Sigmoid colon (tissue), 7 donors: ENCODE measurements around the gene SETBP1. TPM values are rescaled to one million over a fixed set of nuclear protein-coding genes. Genes with fewer than 3 reads are reported as not detected.
A peak's percentile ranks its signal among the peaks of the same experiment; 100 is the strongest.

Source experiments
- DNase-seq: peaks from one replicate; pipeline ENCODE4 v3.0.0-alpha.2; 2019
- H3K27ac ChIP-seq, 4 donors: fragments of 200-600 bp; sonication (generic); one replicate each; pipeline ENCODE4 v1.5.1; 2016 to 2019; ENCODE audit warnings: mild to moderate bottlenecking in 1 of 4
- H3K27me3 ChIP-seq, 3 donors: fragments of 200-600 bp; sonication (generic); one replicate each; pipeline ENCODE4 v1.5.1; 2019; ENCODE audit warnings: mild to moderate bottlenecking in 1 of 3
- H3K36me3 ChIP-seq, 4 donors: fragments of 200-600 bp; sonication (generic); one replicate each; pipeline ENCODE4 v1.5.1; 2016 to 2019
- H3K4me1 ChIP-seq, 4 donors: fragments of 200-600 bp; sonication (generic); one replicate each; pipeline ENCODE4 v1.5.1; 2017 to 2019
- H3K4me3 ChIP-seq, 4 donors: fragments of 200-600 bp; sonication (generic); one replicate each; pipeline ENCODE4 v1.5.1; 2017 to 2019; ENCODE audit warnings: mild to moderate bottlenecking in 2 of 4, moderate library complexity in 1 of 4
- H3K9me3 ChIP-seq, 4 donors: fragments of 200-600 bp in 3 of 4; sonication (generic) in 3 of 4; one replicate each; pipeline versions ENCODE4 v1.5.1 to v1.6.1; 2013 to 2019
- EP300 ChIP-seq, 4 donors: sonication (generic); formaldehyde crosslinking; IDR thresholded peaks; one replicate each; pipeline ENCODE4 v1.6.1; 2017; ENCODE audit warnings: antibody characterized with exemption in 4 of 4
- POLR2A ChIP-seq, 2 donors: fragments of 450-650 bp; IDR thresholded peaks; one replicate each; pipeline ENCODE4 v1.6.1; 2016; ENCODE audit warnings: antibody characterized with exemption in 2 of 2, mild to moderate bottlenecking in 2 of 2, moderate library complexity in 2 of 2
- POLR2AphosphoS5 ChIP-seq, 4 donors: sonication (generic); formaldehyde crosslinking; IDR thresholded peaks; one replicate each; pipeline ENCODE4 v1.6.1; 2017; ENCODE audit warnings: antibody characterized with exemption in 4 of 4
- WGBS, 2 donors: extraction: QIAGEN DNeasy Blood & Tissue Kit; methylation state at CpG; one replicate each; pipeline ENCODE4 v1.1.7; 2013; 5-methylcytosine and 5-hydroxymethylcytosine counted together
- intact Hi-C: fragments of 100-400 bp; cut with DNase I; formaldehyde crosslinking; loops from one replicate; pipeline ENCODE4 v1.15.1; 2023
- polyA plus RNA-seq, 3 donors: library from polyadenylated mRNA; stranded (reverse); fragments of 200-250 nt; gene quantifications; one replicate each; pipeline ENCODE4 v1.2.3, GENCODE V29; 2013
- total RNA-seq, 4 donors: library from RNA; depleted of rRNA; stranded (reverse); fragments of >200 nt; gene quantifications; one replicate each; pipeline ENCODE4 v1.1.0, GENCODE V29; 2016
- TF ChIP-seq, protein P1 (sequence below), 4 experiments: fragments of 450-650 bp in 3 of 4; fragments of 200-600 bp in 1 of 4; IDR thresholded peaks; one replicate each; pipeline ENCODE4 v1.5.1; 2016 to 2019; ENCODE audit warnings: antibody characterized with exemption in 4 of 4, mild to moderate bottlenecking in 3 of 4, moderate library complexity in 2 of 4
- donor health status: healthy with polysubstance abuse.
- donor health status: Bipolar disorder and iron deficiency.
- donor health status: healthy.

SETBP1 gene
- total and polyA plus RNA-seq, 7 donors: 0.69 to 100 (median 67.9) TPM

DNA sequence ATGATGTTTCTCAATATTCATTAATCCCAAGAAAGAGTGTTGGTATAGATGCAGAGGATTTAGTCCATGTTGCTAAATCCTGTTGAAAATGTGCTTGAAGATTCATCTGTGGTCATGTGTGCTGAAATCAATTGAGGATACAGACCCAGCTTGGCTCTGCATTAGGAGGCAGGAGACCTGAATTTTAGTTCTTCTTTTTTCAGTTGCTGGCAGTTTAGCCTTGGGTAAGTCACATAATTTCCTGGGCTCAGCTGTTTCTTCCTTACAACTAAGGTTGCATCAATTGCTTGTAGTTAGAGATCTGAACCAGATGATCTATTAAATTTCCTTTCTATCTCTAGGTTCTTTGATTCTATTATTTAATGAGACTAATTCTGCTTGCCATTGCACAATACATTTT is 54.4 kb downstream of the SETBP1 start:
- Histone ChIP-seq H3K27me3 (no peaks in the 10 kb centered on the region), H3K9me3 (no peaks in the 10 kb centered on the region), H3K4me1 (peaks cover 0 to 67% (median 51%) of the 10 kb centered on the region in 4 donors), H3K27ac (peak overlapping the region in 2 of 4 donors; percentile 81 to 82), H3K36me3 (no peaks in the 10 kb centered on the region), H3K4me3 (no peak overlapping the region)
- TF ChIP-seq POLR2AphosphoS5 (IDR thresholded peaks at IDR 0.05) (no peak), EP300 (IDR thresholded peaks at IDR 0.05) (no peak), POLR2A (IDR thresholded peaks at IDR 0.05) (no peak)
- TF ChIP-seq, protein P1, sequence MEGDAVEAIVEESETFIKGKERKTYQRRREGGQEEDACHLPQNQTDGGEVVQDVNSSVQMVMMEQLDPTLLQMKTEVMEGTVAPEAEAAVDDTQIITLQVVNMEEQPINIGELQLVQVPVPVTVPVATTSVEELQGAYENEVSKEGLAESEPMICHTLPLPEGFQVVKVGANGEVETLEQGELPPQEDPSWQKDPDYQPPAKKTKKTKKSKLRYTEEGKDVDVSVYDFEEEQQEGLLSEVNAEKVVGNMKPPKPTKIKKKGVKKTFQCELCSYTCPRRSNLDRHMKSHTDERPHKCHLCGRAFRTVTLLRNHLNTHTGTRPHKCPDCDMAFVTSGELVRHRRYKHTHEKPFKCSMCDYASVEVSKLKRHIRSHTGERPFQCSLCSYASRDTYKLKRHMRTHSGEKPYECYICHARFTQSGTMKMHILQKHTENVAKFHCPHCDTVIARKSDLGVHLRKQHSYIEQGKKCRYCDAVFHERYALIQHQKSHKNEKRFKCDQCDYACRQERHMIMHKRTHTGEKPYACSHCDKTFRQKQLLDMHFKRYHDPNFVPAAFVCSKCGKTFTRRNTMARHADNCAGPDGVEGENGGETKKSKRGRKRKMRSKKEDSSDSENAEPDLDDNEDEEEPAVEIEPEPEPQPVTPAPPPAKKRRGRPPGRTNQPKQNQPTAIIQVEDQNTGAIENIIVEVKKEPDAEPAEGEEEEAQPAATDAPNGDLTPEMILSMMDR (IDR thresholded peaks at IDR 0.05): no peak
- intact Hi-C loops: no loop called here
- no peak for DNase-seq

DNA sequence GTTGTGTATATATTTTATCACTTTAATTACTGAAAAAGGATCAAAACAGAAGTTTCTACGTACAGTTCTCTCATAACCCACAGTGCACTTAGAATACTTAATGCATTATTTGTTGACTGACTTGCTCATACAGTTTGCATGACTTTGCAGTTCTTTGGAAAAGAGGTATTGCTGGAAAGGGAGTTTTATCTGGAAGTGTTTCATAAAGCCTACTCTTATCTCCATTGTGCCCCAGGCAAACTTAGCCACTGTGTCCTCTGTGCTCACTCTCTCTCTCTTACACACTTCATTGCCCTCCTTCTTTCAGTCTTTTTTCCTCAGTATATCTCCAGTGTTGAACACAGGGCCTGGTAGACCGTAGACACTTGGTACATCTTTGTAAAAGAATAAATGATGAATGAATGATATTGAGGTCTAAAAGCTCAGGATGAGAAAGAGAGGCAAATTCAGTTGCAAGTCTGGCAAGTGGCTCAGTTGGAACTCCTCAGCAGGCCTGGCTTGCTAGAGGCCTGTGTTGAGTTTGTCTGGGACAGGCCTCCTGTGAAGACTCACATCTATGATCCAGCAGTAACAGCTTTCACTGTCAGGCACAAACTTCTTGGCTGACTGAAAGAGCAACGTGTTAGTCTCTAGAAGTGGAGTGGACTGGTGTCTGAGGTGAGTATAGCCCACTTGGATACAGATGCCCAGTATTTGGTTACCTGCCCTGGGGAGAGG is 56.1 kb downstream of the SETBP1 start:
- Histone ChIP-seq H3K9me3 (no peaks in the 10 kb centered on the region), H3K27ac (peak overlapping the region; percentile 30 to 81 (median 51)), H3K36me3 (no peaks in the 10 kb centered on the region), H3K4me1 (peaks cover 0 to 66% (median 43%) of the 10 kb centered on the region in 4 donors), H3K4me3 (no peak overlapping the region), H3K27me3 (no peaks in the 10 kb centered on the region)
- WGBS, 2 donors: 90 to 92% methylated on average over 3 of the region's 3 CpGs
- intact Hi-C loops: no loop called here
- no peak for DNase-seq
- TF ChIP-seq POLR2AphosphoS5 (IDR thresholded peaks at IDR 0.05) (no peak), POLR2A (IDR thresholded peaks at IDR 0.05) (no peak), EP300 (IDR thresholded peaks at IDR 0.05) (no peak)
- TF ChIP-seq, protein P1 (IDR thresholded peaks at IDR 0.05): no peak

DNA sequence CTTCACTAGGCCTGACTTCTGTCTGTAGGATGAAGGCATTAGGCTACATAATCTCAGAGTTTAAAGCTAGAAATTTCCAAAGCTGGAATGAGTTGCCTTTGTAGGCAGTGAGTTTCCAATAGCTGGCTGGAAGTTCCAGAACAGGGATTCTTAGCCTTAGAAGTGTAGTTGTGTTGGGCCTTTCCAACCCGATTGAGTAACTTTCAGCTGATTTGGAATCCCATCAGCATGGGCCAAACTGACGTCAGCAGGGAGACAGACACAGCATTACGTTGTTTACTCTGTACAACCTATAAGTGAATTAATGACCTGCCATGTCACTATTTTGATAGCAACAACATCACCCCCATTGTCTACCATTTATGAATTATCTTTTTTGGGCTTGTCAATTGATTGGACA is 56.9 kb downstream of the SETBP1 start:
- Histone ChIP-seq H3K9me3 (no peaks in the 10 kb centered on the region), H3K4me3 (no peak overlapping the region), H3K27me3 (no peaks in the 10 kb centered on the region), H3K36me3 (no peaks in the 10 kb centered on the region), H3K4me1 (peaks cover 0 to 66% (median 43%) of the 10 kb centered on the region in 4 donors), H3K27ac (peak overlapping the region; percentile 40 to 81 (median 51))
- 93 to 95% methylated on average over 3 of the region's 3 CpGs for WGBS, 2 donors
- peak; percentile 81 for DNase-seq
- TF ChIP-seq, protein P1 (IDR thresholded peaks at IDR 0.05): no peak
- intact Hi-C loops: no loop called here

DNA sequence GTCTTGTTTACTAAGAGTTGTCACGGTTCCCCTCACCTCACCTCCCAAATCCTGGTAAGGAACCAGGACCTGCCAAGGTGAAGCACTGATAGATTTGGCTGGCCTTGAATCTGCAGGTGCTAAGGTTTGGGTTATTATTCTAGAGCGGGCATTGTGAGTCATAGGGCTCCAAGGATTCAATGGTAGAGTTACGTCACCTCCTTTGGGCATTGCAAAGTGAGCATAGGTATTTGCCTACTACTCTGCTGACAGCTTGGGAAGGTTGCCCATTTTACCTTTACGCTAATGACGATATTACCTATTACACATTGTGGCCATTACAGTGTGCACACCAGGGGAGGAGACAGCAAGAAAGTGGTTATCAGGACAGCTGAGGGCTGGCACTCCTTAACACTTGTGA is 59.3 kb downstream of the SETBP1 start:
- 95 to 97% methylated on average over 5 of the region's 5 CpGs for WGBS, 2 donors
- intact Hi-C loops: no loop called here
- DNase-seq: no peak
- H3K9me3 ChIP-seq: no peaks in the 10 kb centered on the region
- H3K4me1 ChIP-seq: peaks cover 0 to 69% (median 48%) of the 10 kb centered on the region in 4 donors
- TF ChIP-seq POLR2A (IDR thresholded peaks at IDR 0.05) (no peak), EP300 (IDR thresholded peaks at IDR 0.05) (no peak), POLR2AphosphoS5 (IDR thresholded peaks at IDR 0.05) (no peak)
- TF ChIP-seq, protein P1 (IDR thresholded peaks at IDR 0.05): no peak
- H3K4me3 ChIP-seq: no peak overlapping the region
- H3K36me3 ChIP-seq: no peaks in the 10 kb centered on the region
- H3K27me3 ChIP-seq: no peaks in the 10 kb centered on the region
- H3K27ac ChIP-seq: peak overlapping the region in 2 of 4 donors; percentile 9 to 78

DNA sequence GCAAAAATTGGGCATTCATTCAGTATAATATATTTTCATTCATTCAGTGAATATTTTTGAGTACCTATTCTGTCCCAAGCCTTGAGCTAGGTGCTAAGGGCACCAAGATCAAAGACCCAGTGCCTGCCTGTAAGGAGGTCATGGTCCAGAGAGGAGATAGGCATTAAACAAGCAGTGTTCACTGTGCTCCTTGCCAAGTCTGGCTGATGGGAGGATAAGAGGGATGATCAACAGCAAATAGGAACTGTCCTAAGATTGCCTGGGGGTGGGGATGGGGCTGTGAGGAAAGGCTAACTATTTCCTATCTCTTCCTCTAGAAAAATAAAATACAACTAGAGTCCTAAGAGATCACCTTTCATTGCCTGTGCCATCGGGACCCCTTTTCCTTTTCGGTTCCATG is 60.4 kb downstream of the SETBP1 start:
- Histone ChIP-seq H3K27me3 (no peaks in the 10 kb centered on the region), H3K27ac (peak overlapping the region; percentile 66 to 83 (median 76)), H3K4me1 (peaks cover 0 to 75% (median 53%) of the 10 kb centered on the region in 4 donors), H3K4me3 (no peak overlapping the region), H3K36me3 (no peaks in the 10 kb centered on the region), H3K9me3 (no peaks in the 10 kb centered on the region)
- DNase-seq: no peak
- TF ChIP-seq POLR2AphosphoS5 (IDR thresholded peaks at IDR 0.05) (no peak), EP300 (IDR thresholded peaks at IDR 0.05) (no peak), POLR2A (IDR thresholded peaks at IDR 0.05) (no peak)
- TF ChIP-seq, protein P1 (IDR thresholded peaks at IDR 0.05): no peak
- intact Hi-C loops: no loop called here
- WGBS, 2 donors: 82 to 99% methylated on average over 2 of the region's 2 CpGs
